ENCODE data around the gene RAPGEF6.

GRCh38 chr5:131671409-131671808 lies 36.4 kb upstream of the RAPGEF6 start:
- no peak for TF ChIP-seq POLR2A (IDR thresholded peaks at IDR 0.05; ENCODE audit: low read depth, low read length)
- no peak for TF ChIP-seq MAZ (IDR thresholded peaks at IDR 0.05; ENCODE audit: borderline replicate concordance, low read depth, low read length)

Data from IMR-90 (cell line).